Neural cell (in vitro differentiated cells): Measurements from ENCODE around the gene ZSWIM1.

Experiments used
- CTCF ChIP-seq: fragments of 450-650 bp; IDR thresholded peaks from 2 replicates; pipeline ENCODE4 v1.5.1; 2014; ENCODE audit warnings: antibody characterized with exemption, mild to moderate bottlenecking, moderate library complexity; ENCODE audit not compliant: poor library complexity, severe bottlenecking
- EP300 ChIP-seq: fragments of 450-650 bp; conservative IDR thresholded peaks from 2 replicates; pipeline ENCODE4 v1.6.1; 2014; ENCODE audit warnings: antibody characterized with exemption, mild to moderate bottlenecking, moderate library complexity; ENCODE audit not compliant: poor library complexity, severe bottlenecking
- EZH2 ChIP-seq: fragments of 200-600, 300-800 bp; shearing (Covaris generic), sonication (generic); IDR thresholded peaks from 2 replicates; pipeline ENCODE4 v1.6.1; 2014; ENCODE audit warnings: antibody characterized with exemption, low read length, borderline replicate concordance, mild to moderate bottlenecking; ENCODE audit not compliant: insufficient read depth, poor library complexity, severe bottlenecking
- POLR2AphosphoS5 ChIP-seq: IDR thresholded peaks from 2 replicates; pipeline ENCODE4 v1.6.1; 2012
- REST ChIP-seq: IDR thresholded peaks from 2 replicates; pipeline ENCODE4 v1.6.1; 2012; ENCODE audit warnings: borderline replicate concordance

- TF ChIP-seq EZH2 (no peak), CTCF (no peak), EP300 (no peak), POLR2AphosphoS5 (no peak), REST (no peak)
Measured at GRCh38 chr20:45888681-45889080, 7.7 kb downstream of the ZSWIM1 start.
